GM19455 (cell line): ENCODE results near the gene IMMP2L.

Experiments used
- ATAC-seq: cut with Tn5 transposase; IDR thresholded peaks from one replicate; pipeline ENCODE4 v1.9.1; 2021; ENCODE audit not compliant: unreplicated experiment

Gene IMMP2L

DNA sequence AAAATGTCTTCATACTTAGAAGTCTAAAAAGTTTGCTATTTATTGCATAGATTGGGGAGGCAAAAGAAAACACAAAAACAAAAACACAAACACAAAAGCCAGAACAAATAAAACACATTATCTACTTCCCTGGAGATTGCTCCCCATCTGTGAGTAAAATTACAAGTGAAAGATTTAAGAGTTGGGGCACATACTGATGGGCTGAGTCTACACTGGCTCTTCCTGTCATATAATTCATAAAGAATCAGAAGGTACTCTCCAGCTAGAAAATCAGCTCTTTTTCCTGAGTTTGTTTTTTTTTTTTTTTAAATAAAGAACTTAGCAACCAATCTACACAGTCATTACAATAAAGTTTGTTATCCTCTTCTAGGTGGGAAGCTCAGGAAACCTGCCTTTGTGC lies 663.8 kb downstream of the IMMP2L start:
- ATAC-seq = no peak

DNA sequence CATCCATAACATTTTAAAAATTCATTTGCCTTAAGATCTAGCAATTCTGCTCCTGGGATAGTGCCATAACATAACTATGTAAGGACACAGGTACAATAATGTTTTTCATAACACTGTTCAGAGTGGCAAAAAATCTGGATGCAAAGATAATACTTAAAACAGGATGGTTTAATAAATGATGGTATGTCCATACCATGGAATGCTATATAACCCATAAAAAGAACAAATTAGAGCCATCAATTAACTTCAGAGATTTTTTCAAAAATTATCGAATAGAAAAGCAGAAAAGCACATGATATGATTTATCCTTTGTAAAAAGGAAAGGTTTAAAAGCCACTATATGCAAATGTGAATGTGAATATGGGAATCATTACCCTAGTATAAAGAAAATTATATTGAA lies 664.8 kb downstream of the IMMP2L start:
- no peak for ATAC-seq

DNA sequence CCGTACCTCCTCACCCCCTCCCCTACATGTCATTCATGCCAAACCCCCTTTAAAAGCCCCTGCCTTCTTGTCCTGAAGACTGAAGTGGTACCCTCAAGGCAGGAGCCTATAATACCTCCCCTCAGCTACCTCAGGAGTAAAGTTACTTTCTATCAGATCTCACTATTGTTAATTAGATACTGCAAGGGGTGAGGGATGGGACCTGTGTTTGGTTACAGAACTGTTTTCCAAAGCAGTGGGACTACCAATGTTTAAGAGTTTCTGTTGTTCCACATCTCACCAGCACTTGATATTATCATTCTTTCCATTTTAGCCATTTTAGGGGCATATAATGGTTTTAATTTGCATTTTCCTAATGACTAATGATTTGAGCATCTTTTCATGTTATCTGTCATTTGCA lies 668.2 kb downstream of the IMMP2L start:
- ATAC-seq = no peak

DNA sequence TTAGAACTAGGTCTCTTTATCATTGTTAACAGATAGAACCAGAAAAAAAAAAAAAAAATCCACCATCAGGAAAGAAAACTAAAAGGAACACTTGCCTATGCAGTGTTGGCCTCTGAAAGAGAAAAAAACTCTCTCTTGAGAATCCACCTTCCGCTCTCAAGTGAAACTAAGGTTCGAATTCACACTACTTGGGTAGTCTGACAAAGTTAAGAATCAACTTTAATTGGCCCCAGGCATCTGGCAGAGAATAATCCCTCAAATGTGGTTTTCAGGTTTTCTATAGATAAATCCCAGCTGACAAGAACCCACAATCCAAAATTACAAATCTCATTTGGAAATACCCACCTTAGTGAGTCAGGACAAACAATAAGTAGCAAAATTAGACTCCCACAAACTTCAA lies 671.1 kb downstream of the IMMP2L start:
- no peak for ATAC-seq

DNA sequence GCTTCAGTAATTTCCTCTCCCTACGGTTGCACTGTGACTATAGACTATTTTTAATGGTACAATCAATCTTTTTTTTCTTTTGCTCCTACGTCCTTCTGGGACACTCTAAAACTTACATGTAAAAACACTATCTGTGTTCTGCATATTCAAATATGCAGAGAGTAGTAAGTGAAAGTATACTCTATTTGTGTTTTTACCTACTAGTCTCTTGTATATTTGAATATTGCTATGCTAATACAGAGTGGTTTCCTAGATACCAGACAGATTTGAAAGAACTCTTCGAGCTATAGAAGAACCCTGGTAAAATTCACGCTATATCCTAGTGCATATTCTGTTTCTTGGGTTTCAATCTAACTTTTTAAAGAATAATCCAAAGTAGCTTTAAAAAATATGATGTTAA lies 672.2 kb downstream of the IMMP2L start:
- ATAC-seq = no peak

DNA sequence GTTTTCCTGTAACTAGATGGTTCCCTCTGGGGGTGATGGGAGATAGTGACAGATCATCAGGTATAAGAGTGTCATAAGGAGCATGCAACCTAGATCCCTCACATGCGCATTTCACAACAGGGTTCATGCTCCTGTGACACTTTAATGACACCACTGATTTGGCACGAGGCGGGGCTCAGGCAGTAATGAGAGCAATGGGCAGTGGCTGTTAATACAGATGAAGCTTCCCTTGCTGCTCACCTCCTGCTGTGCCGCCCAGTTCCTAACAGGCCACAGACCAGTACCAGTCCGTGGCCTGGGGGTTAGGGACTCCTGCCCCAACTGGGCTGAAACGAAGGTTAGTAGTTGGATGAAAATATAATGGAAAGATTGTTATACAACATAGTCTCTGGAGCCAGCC lies 673.0 kb downstream of the IMMP2L start:
- ATAC-seq = no peak

DNA sequence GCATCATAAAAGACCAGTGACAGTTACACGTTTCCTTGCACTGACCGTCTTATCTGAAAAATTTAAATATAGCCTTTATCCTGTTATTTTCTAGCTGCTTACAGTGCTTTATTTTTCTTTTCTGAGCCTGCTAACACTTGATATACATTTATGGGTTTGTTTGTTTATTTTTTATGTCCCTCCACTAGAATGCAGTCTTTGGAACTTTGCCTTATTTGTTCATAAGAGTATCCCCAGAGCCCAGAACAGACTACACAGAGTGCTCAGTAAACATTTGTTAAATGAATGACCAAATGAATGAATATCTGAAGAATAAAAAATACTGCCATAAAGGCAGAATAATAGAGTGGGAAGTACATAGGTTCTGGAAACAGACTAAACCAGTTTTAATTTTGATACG lies 673.7 kb downstream of the IMMP2L start:
- no peak for ATAC-seq

DNA sequence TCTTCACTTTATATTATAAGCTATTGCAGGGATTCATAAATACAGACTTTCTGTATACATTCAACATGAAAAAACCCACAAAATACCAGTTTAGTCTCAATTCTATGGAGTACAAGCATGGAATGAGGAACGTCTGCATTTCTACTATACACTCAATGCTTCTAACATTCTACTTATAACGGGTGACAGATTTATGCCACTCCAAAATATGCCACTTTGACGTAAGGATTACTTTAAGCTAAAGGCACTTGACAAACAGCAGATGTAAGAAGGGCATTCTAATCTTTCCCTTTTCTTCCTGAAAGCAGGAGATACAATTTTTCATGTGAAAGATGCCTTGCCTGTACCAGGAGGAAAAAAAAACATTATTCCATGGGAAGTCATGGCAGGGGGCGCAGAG lies 676.8 kb downstream of the IMMP2L start:
- ATAC-seq = no peak

DNA sequence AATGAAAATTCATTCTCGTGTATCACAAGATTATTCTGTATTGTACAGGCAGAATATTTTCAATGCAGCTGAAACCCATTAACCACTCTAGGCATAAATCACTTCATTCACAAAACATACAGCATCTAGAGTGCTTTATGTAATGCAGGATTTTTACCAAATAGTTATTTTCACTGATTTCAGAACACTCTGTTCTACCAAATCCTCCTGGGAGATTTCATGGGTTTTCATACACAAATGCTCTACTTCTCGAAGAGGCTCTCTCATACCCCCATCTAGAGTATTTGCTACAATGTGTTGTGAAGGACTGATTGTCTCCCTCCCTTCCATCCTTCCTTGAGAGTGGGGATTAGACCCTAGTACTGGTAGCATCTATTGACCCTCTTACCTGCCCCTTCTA lies 680.6 kb downstream of the IMMP2L start:
- ATAC-seq = no peak

- ATAC-seq = no peak
Observed at GRCh38 chr7:110880971-110881370, 681.3 kb downstream of the IMMP2L start.

DNA sequence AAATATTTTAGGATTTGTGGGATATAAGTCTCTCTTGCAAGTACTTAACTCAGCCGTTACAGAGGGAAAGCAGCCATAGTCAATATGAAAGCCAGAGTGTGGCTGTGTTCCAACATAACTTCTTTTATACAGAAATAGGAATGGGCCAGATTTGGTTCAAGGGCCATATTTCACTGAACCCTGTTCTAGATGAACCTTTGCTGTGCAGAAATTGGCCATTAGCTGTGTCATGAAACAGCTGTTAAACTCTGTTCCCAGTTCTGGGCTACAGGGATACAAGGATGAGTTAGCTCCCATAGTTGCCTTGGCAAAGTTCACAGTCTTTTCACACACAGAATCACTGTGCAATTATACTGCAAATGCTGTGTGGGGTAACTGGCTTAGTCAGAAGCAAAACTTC lies 685.3 kb downstream of the IMMP2L start:
- ATAC-seq = no peak

DNA sequence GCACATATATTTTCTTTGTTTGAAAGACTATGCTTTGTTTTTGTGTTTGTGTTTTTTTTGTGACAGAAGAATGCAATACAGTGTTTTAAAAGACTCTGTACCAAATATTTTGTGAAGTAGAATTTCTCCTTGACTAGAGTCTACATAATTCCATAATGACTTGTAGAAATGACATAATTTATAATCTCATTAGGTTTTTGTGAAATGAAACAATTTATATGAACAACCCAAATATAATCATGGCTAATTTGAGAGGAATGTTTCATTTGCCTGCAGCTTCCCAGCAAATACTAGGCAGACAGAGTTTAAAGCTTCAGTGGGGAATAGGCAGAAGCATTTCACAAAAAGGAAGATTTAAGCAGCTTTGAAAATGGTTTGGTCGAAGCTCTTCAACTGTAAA lies 686.9 kb downstream of the IMMP2L start:
- ATAC-seq = no peak

GRCh38 chr7:110871856-110872255 lies 690.4 kb downstream of the IMMP2L start:
- ATAC-seq = no peak

DNA sequence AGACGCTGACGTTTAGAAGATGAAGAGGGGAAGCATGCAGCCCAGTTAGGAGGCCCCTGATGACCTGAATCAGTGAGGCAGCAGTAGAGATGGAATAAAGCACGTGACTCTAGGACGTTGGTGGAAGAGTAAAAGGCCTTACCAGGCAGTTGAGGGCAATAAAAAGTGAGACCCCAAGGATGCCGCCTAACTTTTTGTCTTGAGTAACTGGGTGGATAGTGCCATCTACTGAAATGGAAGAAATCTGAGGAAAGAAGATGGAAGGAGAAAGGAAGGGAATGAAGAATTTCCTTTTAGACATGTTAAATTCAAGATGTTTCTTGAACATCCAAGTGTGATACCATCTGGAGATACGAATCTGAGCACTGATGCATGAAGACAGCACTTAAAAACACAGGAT lies 691.4 kb downstream of the IMMP2L start:
- ATAC-seq = no peak

DNA sequence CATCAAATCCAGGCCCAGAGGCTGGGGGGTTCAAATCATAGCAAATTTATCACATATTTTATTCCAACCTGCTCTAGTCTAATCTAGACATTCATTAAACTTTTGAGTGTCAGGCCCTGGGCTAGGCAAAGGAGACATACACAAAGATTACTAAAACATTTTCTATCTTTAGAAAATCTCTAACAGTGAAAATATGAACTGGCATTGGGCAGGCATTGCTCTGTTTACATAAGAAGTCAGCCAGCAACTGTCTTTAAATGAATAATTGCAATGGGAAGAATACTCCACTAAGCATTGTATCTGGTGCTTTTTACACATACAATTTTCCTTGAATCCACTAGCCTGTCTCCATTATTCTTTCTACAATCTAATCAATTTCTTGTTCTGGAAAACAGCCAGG lies 693.8 kb downstream of the IMMP2L start:
- no peak for ATAC-seq

GRCh38 chr7:110867771-110868170 lies 694.5 kb downstream of the IMMP2L start:
- ATAC-seq = no peak

GRCh38 chr7:110863258-110863657 lies 699.0 kb downstream of the IMMP2L start:
- ATAC-seq = no peak

- ATAC-seq = no peak
Observed at GRCh38 chr7:110861163-110861562, 701.1 kb downstream of the IMMP2L start.

DNA sequence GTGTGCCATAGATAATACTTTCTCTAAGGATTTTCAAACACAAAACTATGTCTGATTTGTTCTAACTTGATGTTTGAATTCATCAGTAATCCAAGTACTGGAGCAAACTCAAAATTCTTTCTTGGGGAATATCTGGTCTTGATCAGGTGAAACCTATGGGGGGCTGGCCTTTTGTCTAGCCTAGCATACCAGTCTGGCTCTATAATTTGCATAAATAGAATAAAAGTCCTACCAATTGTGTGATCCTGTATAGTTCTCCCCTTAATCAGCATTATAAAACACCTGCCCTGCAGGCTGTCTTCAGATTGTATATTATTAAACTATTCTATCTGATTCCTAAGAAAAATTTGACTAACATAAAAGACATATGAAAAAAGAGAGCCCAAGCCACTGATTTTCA lies 705.2 kb downstream of the IMMP2L start:
- ATAC-seq = no peak

DNA sequence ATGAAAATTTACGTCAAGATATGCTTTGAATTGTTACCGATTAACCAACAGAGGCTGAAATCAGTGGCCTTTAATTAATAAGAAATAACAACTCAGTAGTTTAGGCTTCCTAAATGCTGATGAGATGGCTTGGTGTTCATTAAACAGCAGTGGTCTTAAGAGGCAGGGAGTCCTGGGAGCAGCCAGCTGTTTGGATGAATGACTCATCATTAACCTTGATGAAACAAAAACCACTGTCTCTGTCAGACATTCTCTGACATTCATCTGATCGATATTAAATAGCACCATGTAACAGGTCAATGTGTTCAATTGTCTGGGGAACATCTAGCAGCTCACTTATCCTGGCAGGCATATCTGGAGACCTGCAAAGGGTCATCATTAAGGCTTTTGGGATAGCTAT lies 705.6 kb downstream of the IMMP2L start:
- no peak for ATAC-seq

GRCh38 chr7:110854651-110855050 lies 707.6 kb downstream of the IMMP2L start:
- ATAC-seq = no peak

DNA sequence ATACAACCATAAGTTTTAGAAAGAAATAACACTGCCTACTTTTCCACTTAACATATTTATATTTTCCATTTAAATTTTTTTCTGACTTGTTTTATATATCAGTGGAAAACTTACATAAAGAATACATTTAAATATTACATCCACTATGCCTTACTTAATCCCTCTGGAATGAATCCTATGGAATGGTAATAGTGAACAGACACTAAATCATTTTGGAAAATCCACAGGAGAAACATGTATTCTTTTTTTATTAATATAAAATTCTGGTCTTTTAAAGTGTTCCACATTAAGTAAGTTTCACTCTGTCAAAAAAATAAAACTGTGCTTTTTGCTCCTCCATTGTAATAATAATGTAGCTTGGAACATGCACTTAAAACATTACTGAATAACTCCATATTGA lies 708.1 kb downstream of the IMMP2L start:
- no peak for ATAC-seq

GRCh38 chr7:110853263-110853662 lies 709.0 kb downstream of the IMMP2L start:
- no peak for ATAC-seq
